A549 treated with Mapracorat at 1 μM for 4 hours (cell line): Measurements from ENCODE around the gene CTAG2. TPM values are rescaled to one million over a fixed set of nuclear protein-coding genes. Genes with fewer than 3 reads are reported as not detected.

ENCODE experiments used
- total RNA-seq: library from RNA; stranded (reverse); fragments of 200-300 nt; extraction: Qiagen RNA extraction; gene quantifications from 5 replicates; pipeline ENCODE4 v1.2.3, GENCODE V29; 2022

The CTAG2 gene
- total RNA-seq = not detected in 5 replicates

GRCh38 chrX:154653413-154653812 lies at the start of gene CTAG2:
TSS of gene CTAG2 (minus strand) at chrX:154653579. CDS start at chrX:154653515, 64 bp downstream.

GRCh38 chrX:154619182-154619581 lies 34.2 kb downstream of the CTAG2 start, which contains the start of gene CTAG1B:
TSS of gene CTAG1B (minus strand) at chrX:154619282. CDS start at chrX:154619218, 64 bp downstream.

Other genes starting within 250 kb of the CTAG2 start
- 26.3 to 35.0 TPM (median 30.5 TPM) in 5 replicates for gene DNASE1L1, start 244.3 kb downstream of the CTAG2 start, total RNA-seq
- gene TAFAZZIN, start 242.0 kb downstream of the CTAG2 start, total RNA-seq = 30.7 to 42.5 TPM (median 41.1 TPM) in 5 replicates
- 80.3 to 111 TPM (median 104 TPM) in 5 replicates for gene ATP6AP1, start 224.9 kb downstream of the CTAG2 start, total RNA-seq
- gene GDI1, start 216.4 kb downstream of the CTAG2 start, total RNA-seq = 96.6 to 108 TPM (median 102 TPM) in 5 replicates
- gene FAM50A, start 209.4 kb downstream of the CTAG2 start, total RNA-seq = 96.4 to 128 TPM (median 111 TPM) in 5 replicates
- gene PLXNA3, start 195.3 kb downstream of the CTAG2 start, total RNA-seq = 9.4 to 21.7 TPM (median 13.8 TPM) in 5 replicates
- gene LAGE3, start 174.3 kb downstream of the CTAG2 start, total RNA-seq = 46.6 to 72.5 TPM (median 69.3 TPM) in 5 replicates
- gene UBL4A, start 167.0 kb downstream of the CTAG2 start, total RNA-seq = 60.6 to 74.3 TPM (median 69.8 TPM) in 5 replicates
- 29.9 to 42.7 TPM (median 41.5 TPM) in 5 replicates for gene SLC10A3, start 162.9 kb downstream of the CTAG2 start, total RNA-seq
- gene FAM3A, start 137.3 kb downstream of the CTAG2 start, total RNA-seq = 30.7 to 48.5 TPM (median 45.5 TPM) in 5 replicates
- gene G6PD, start 106.7 kb downstream of the CTAG2 start, total RNA-seq = 1,294 to 1,535 TPM (median 1,398 TPM) in 5 replicates
- 34.5 to 47.0 TPM (median 43.8 TPM) in 5 replicates for gene IKBKG, start 106.0 kb downstream of the CTAG2 start, total RNA-seq
- not detected in 5 replicates for gene CTAG1A, start 68.4 kb downstream of the CTAG2 start, total RNA-seq
- gene CTAG1B, start 34.3 kb downstream of the CTAG2 start, total RNA-seq = not detected in 5 replicates
- 0.37 to 1.3 TPM (median 0.67 TPM) in 5 replicates for gene GAB3, start 97.5 kb upstream of the CTAG2 start, total RNA-seq
- 148 to 191 TPM (median 154 TPM) in 5 replicates for gene DKC1, start 109.3 kb upstream of the CTAG2 start, total RNA-seq
- 16.0 to 17.7 TPM (median 16.4 TPM) in 5 replicates for gene MPP1, start 151.9 kb upstream of the CTAG2 start, total RNA-seq
- gene SMIM9, start 181.1 kb upstream of the CTAG2 start, total RNA-seq = not detected in 5 replicates
- 60.9 to 97.0 TPM (median 93.1 TPM) in 5 replicates for gene F8A1, start 232.8 kb upstream of the CTAG2 start, total RNA-seq